ENCODE measurements around the gene SEC61B. TPM values are rescaled to one million over a fixed set of nuclear protein-coding genes. Genes with fewer than 3 reads are reported as not detected.

The SEC61B gene
- total and polyA plus RNA-seq, 7 experiments from 2014 or later = 50.4 to 292 (median 75.1) TPM

DNA sequence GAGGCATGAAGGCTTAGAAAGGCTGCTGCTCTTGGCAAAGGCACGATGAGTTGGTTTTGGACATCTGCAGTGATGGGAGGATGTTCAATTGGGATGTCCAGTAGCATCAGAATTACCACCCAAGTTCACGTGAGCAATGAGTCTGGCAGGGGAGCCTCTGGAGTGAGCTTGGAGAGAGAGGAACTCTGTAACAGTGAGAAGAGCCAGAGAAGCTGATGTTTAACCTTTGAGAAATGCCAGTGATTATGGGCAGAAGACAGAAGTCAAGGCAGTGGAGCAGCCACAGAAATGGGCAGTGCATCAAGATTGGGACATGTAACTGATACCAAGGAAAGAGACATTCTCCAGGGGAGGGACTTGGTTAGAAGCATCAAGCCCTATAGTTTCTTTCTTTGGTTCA lies 39.8 kb downstream of the SEC61B start:
- Histone ChIP-seq H3K27me3 (ENCODE audit: control insufficient read depth in 2 of 2, insufficient read depth in 2 of 2, low read length in 2 of 2) (no peaks in the 10 kb centered on the region), H3K36me3 (ENCODE audit: control insufficient read depth in 2 of 3, insufficient read depth in 3 of 3, low read length in 3 of 3) (no peaks in the 10 kb centered on the region), H3K27ac (ENCODE audit: low read depth, low read length) (no peak overlapping the region), H3K4me3 (ENCODE audit: low read length) (no peak overlapping the region), H3K4me1 (ENCODE audit: control insufficient read depth in 2 of 2, insufficient read depth in 2 of 2, low read length in 2 of 2) (peaks cover 4 to 8% of the 10 kb centered on the region in 2 donors), H3K9me3 (ENCODE audit: control insufficient read depth in 2 of 3, low read length in 3 of 3) (no peaks in the 10 kb centered on the region)
- CTCF ChIA-PET = no interaction called here
- H3K27ac Mint-ChIP-seq = no peak overlapping the region
- ATAC-seq (no peak), DNase-seq (no peak)
- peaks cover 0 to 4% (median 0%) of the 10 kb centered on the region in 5 donors for H3K27me3 Mint-ChIP-seq
- intact Hi-C loops (cut with micrococcal nuclease) = no loop called here
- H3K36me3 Mint-ChIP-seq = no peaks in the 10 kb centered on the region
- POLR2A ChIA-PET = no interaction called here
- no peaks in the 10 kb centered on the region for H3K9me3 Mint-ChIP-seq
- H3K4me3 Mint-ChIP-seq = no peak overlapping the region
- peaks cover 1 to 16% (median 11%) of the 10 kb centered on the region in 7 donors for H3K4me1 Mint-ChIP-seq

DNA sequence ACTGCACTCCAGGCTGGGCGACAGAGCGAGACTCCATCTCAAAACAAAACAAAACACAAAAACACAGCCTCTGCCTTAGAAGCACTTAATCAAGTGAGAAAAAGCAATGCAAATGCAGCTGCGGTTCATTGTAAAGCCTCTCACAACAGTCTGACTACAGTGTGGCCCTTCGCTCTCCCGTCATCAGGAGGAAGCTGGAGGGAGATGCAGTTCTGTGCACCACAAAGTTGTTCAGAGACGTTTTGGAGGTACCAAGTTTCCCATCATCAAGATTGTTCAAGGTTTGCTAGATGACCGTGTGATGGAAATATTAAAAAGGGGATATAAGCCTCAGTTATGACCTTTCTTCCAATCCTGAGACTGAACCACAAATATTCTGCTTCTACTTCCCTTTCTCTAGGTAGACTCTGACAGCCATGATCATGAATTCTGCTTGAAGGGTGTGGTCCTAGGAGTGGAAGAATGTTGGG lies 40.9 kb downstream of the SEC61B start:
- DNase-seq = no peak
- Histone ChIP-seq H3K4me3 (ENCODE audit: low read length) (no peak overlapping the region), H3K27me3 (ENCODE audit: control insufficient read depth in 2 of 2, insufficient read depth in 2 of 2, low read length in 2 of 2) (no peaks in the 10 kb centered on the region), H3K36me3 (ENCODE audit: control insufficient read depth in 2 of 3, insufficient read depth in 3 of 3, low read length in 3 of 3) (no peaks in the 10 kb centered on the region), H3K4me1 (ENCODE audit: control insufficient read depth in 2 of 2, insufficient read depth in 2 of 2, low read length in 2 of 2) (peaks cover 4 to 8% of the 10 kb centered on the region in 2 donors), H3K27ac (ENCODE audit: low read depth, low read length) (no peak overlapping the region), H3K9me3 (ENCODE audit: control insufficient read depth in 2 of 3, low read length in 3 of 3) (no peaks in the 10 kb centered on the region)
- Mint-ChIP-seq H3K4me3 (no peak overlapping the region), H3K27me3 (no peaks in the 10 kb centered on the region), H3K27ac (no peak overlapping the region), H3K4me1 (peaks cover 1 to 18% (median 15%) of the 10 kb centered on the region in 7 donors), H3K36me3 (no peaks in the 10 kb centered on the region), H3K9me3 (no peaks in the 10 kb centered on the region)
- POLR2A ChIA-PET = no interaction called here
- intact Hi-C loops (cut with micrococcal nuclease) = no loop called here
- ATAC-seq = no peak
- CTCF ChIA-PET = no interaction called here

DNA sequence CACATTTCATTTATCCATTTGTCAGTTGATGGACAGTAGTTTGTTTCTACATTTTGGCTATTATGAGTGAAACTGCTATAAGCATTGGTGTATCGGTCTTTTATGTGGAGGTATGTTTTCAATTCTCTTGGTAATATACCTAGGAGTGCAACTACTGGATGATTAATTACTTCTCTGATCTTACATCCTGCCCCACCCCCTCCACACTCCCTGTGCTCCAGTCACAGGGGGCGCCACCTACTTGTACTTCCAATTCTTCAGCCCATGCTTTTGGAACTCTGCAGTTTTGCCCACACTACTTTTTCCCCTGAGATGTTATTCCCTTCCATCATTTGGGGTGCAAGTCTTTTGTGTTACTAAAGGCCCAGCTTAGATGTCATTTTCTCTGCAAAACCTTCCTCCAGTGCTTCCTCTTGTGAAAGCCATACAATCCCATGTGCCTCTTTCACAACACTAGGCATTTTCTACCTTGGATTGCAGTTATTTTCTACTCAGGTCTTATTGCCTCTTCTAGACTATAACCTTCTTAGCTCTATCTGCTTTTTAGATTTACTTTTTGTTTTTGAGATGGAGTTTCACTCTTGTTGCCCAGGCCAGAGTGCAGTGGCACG lies 42.1 kb downstream of the SEC61B start:
- no peak overlapping the region for H3K27ac ChIP-seq (ENCODE audit: low read depth, low read length)
- CTCF ChIA-PET = no interaction called here

DNA sequence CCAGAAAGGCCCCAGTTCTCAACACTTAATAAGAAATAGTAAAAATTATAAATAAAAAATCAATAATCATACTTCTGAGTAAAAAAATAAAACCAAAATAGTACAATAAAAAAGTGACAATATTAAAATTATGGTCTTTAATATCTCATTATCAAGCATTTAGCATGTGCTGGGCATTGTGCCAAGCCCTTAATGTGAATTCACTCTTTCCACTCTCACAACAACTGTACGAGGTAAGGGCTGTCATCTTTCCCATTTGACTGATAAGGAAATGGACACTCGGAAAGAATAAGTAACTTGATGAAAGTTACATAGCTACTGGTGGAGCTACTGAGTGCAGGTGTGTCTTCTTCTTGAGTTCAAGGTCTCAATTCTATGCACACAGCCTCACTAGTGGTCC lies 43.6 kb downstream of the SEC61B start:
- H3K36me3 ChIP-seq (ENCODE audit: control insufficient read depth in 2 of 3, insufficient read depth in 3 of 3, low read length in 3 of 3) = no peaks in the 10 kb centered on the region
- H3K4me1 Mint-ChIP-seq = peaks cover 0 to 13% (median 10%) of the 10 kb centered on the region in 7 donors
- POLR2A ChIA-PET = no interaction called here
- H3K4me3 Mint-ChIP-seq = no peak overlapping the region
- H3K9me3 ChIP-seq (ENCODE audit: control insufficient read depth in 2 of 3, low read length in 3 of 3) = no peaks in the 10 kb centered on the region
- H3K27me3 Mint-ChIP-seq = peaks cover 0 to 8% (median 6%) of the 10 kb centered on the region in 5 donors
- no peak overlapping the region for H3K4me3 ChIP-seq (ENCODE audit: low read length)
- H3K4me1 ChIP-seq (ENCODE audit: control insufficient read depth in 2 of 2, insufficient read depth in 2 of 2, low read length in 2 of 2) = peaks cover 0 to 4% of the 10 kb centered on the region in 2 donors
- H3K36me3 Mint-ChIP-seq = no peaks in the 10 kb centered on the region
- DNase-seq (no peak), ATAC-seq (no peak)
- intact Hi-C loops (cut with micrococcal nuclease) = loop anchor here (1.0 to 5.0 kb wide), 8 partner anchors 103 to 1332 kb away; no protein-coding TSS in a partner anchor
- CTCF ChIA-PET = interaction anchor here (0.7 kb wide), 1 partner anchor 21 kb away, joined by 3 read pairs; no protein-coding TSS in a partner anchor
- H3K9me3 Mint-ChIP-seq = no peaks in the 10 kb centered on the region
- no peak overlapping the region for H3K27ac Mint-ChIP-seq
- no peak overlapping the region for H3K27ac ChIP-seq (ENCODE audit: low read depth, low read length)
- no peaks in the 10 kb centered on the region for H3K27me3 ChIP-seq (ENCODE audit: control insufficient read depth in 2 of 2, insufficient read depth in 2 of 2, low read length in 2 of 2)

More for the DNA sequence above, 42.1 kb downstream of the SEC61B start:
- Histone ChIP-seq H3K9me3 (ENCODE audit: control insufficient read depth in 2 of 3, low read length in 3 of 3) (no peaks in the 10 kb centered on the region), H3K4me1 (ENCODE audit: control insufficient read depth in 2 of 2, insufficient read depth in 2 of 2, low read length in 2 of 2) (peaks cover 4 to 8% of the 10 kb centered on the region in 2 donors), H3K36me3 (ENCODE audit: control insufficient read depth in 2 of 3, insufficient read depth in 3 of 3, low read length in 3 of 3) (no peaks in the 10 kb centered on the region), H3K27me3 (ENCODE audit: control insufficient read depth in 2 of 2, insufficient read depth in 2 of 2, low read length in 2 of 2) (no peaks in the 10 kb centered on the region), H3K4me3 (ENCODE audit: low read length) (no peak overlapping the region)
- Mint-ChIP-seq H3K27ac (no peak overlapping the region), H3K4me1 (peaks cover 1 to 18% (median 15%) of the 10 kb centered on the region in 7 donors), H3K27me3 (peaks cover 0 to under 1% (median 0%) of the 10 kb centered on the region in 5 donors), H3K36me3 (no peaks in the 10 kb centered on the region), H3K9me3 (no peaks in the 10 kb centered on the region), H3K4me3 (no peak overlapping the region)
- intact Hi-C loops (cut with micrococcal nuclease) = no loop called here
- no peak for DNase-seq
- POLR2A ChIA-PET = no interaction called here
- ATAC-seq = no peak

DNA sequence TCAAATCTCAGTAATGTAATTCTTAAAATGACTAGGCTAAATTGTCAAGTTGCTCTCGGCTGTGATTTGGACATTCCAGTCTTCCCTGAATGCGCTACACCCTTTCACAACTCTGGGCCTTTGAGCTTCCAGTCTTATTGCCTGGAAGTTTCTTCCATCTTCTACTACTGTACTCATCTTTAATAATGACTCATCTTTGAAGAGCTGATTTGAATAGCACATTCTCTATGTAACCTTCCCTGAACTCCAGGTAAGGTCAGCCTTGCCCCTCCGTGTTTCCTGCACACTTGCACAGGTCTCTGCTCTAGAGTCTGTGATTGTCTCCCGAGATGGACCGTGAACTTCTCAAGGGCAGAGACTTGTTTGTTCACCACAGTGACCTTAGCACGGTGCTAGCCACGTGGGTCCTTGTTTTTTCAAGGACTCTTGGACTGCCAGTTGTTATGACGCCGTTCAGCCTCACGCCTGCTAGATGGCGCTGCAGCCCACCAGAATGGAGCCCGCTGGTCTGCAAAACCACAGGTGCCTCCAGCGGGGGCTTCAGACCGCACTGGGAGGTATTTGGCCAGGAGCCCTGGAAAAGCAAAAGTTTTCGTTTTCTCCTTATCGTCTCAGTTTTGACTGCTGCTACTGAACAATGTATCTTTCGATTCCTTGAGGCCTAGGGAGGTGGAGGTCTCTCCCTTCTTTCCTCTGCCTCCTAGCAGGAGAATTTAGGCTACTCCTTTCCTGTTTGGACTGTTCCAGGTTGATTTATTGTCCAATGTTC lies 44.4 kb downstream of the SEC61B start:
- Mint-ChIP-seq H3K9me3 (no peaks in the 10 kb centered on the region), H3K4me3 (peak overlapping the region in 6 of 10 donors; percentile 1 to 42 (median 13)), H3K27ac (peak overlapping the region in 1 of 9 donors; percentile 23), H3K4me1 (peaks cover 0 to 13% (median 10%) of the 10 kb centered on the region in 7 donors), H3K27me3 (peaks cover 0 to 14% (median 6%) of the 10 kb centered on the region in 5 donors), H3K36me3 (no peaks in the 10 kb centered on the region)
- peak; percentile 84 for ATAC-seq
- Histone ChIP-seq H3K9me3 (ENCODE audit: control insufficient read depth in 2 of 3, low read length in 3 of 3) (no peaks in the 10 kb centered on the region), H3K4me1 (ENCODE audit: control insufficient read depth in 2 of 2, insufficient read depth in 2 of 2, low read length in 2 of 2) (peaks cover 0 to 4% of the 10 kb centered on the region in 2 donors), H3K36me3 (ENCODE audit: control insufficient read depth in 2 of 3, insufficient read depth in 3 of 3, low read length in 3 of 3) (no peaks in the 10 kb centered on the region), H3K27me3 (ENCODE audit: control insufficient read depth in 2 of 2, insufficient read depth in 2 of 2, low read length in 2 of 2) (no peaks in the 10 kb centered on the region), H3K27ac (ENCODE audit: low read depth, low read length) (no peak overlapping the region), H3K4me3 (ENCODE audit: low read length) (no peak overlapping the region)
- intact Hi-C loops (cut with micrococcal nuclease) = loop anchor here (1.0 to 5.0 kb wide), 8 partner anchors 104 to 1331 kb away; no protein-coding TSS in a partner anchor
- peak; percentile 12 to 65 (median 34) for DNase-seq
- ChIA-PET CTCF (interaction anchor here (0.7 kb wide), 1 partner anchor 20 kb away, joined by 3 read pairs; no protein-coding TSS in a partner anchor), POLR2A (no interaction called here)

DNA sequence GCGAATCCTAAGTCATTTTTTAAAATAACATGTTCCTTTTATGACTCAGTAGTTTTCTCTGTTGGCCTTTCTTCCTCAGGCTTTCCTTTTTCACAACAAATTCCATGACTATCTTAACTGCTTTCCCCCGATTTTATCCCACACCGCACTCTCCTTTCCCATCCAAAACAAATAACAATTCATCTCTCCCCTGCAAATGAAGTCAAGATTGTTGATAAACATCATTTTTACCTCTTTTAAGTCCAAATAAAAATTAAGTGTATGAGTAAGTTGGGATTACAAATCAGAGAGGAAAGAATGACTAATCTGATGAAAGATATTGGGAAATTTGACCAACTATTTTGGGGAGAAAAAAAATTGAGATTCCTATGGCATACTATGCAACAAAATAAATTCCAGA lies 47.3 kb downstream of the SEC61B start:
- H3K4me1 ChIP-seq (ENCODE audit: control insufficient read depth in 2 of 2, insufficient read depth in 2 of 2, low read length in 2 of 2) = peaks cover 0 to 4% of the 10 kb centered on the region in 2 donors
- Mint-ChIP-seq H3K27ac (no peak overlapping the region), H3K27me3 (peaks cover 0 to 16% (median 6%) of the 10 kb centered on the region in 5 donors), H3K36me3 (no peaks in the 10 kb centered on the region), H3K9me3 (no peaks in the 10 kb centered on the region), H3K4me3 (no peak overlapping the region), H3K4me1 (peaks cover 0 to 10% (median 9%) of the 10 kb centered on the region in 7 donors)
- no peak for ATAC-seq
- intact Hi-C loops (cut with micrococcal nuclease) = loop anchor here (5.0 kb wide), 4 partner anchors 107 to 1328 kb away; no protein-coding TSS in a partner anchor
- no peak for DNase-seq
- H3K4me3 ChIP-seq (ENCODE audit: low read length) = no peak overlapping the region
- no peaks in the 10 kb centered on the region for H3K36me3 ChIP-seq (ENCODE audit: control insufficient read depth in 2 of 3, insufficient read depth in 3 of 3, low read length in 3 of 3)
- ChIA-PET CTCF (no interaction called here), POLR2A (no interaction called here)
- no peaks in the 10 kb centered on the region for H3K27me3 ChIP-seq (ENCODE audit: control insufficient read depth in 2 of 2, insufficient read depth in 2 of 2, low read length in 2 of 2)
- no peak overlapping the region for H3K27ac ChIP-seq (ENCODE audit: low read depth, low read length)
- no peaks in the 10 kb centered on the region for H3K9me3 ChIP-seq (ENCODE audit: control insufficient read depth in 2 of 3, low read length in 3 of 3)
